ENCODE results near the gene FAM114A2.

Gene FAM114A2

GRCh38 chr5:153960269-153961215, 78.2 kb downstream of the FAM114A2 start:
- no peak for DNase-seq (ENCODE audit: low spot score)

GRCh38 chr5:153959134-153959957, 79.4 kb downstream of the FAM114A2 start:
- TF ChIP-seq CTCF (IDR thresholded peaks at IDR 0.05; ENCODE audit: extremely low read depth, missing control alignments), result no peak
- DNase-seq (ENCODE audit: low spot score), result no peak

More at GRCh38 chr5:153960269-153961215, 78.2 kb downstream of the FAM114A2 start:
- no peak for TF ChIP-seq CTCF (IDR thresholded peaks at IDR 0.05; ENCODE audit: extremely low read depth, missing control alignments)

- no peak for DNase-seq (ENCODE audit: low spot score)
- no peak for TF ChIP-seq CTCF (IDR thresholded peaks at IDR 0.05; ENCODE audit: extremely low read depth, missing control alignments)
These were observed 81.5 kb downstream of the FAM114A2 start for GRCh38 chr5:153957205-153957604.

- DNase-seq (ENCODE audit: low spot score), result no peak
- no peak for TF ChIP-seq CTCF (IDR thresholded peaks at IDR 0.05; ENCODE audit: extremely low read depth, missing control alignments)
These were observed 85.3 kb downstream of the FAM114A2 start for GRCh38 chr5:153953411-153953810.

- no peak for TF ChIP-seq CTCF (IDR thresholded peaks at IDR 0.05; ENCODE audit: extremely low read depth, missing control alignments)
- DNase-seq (ENCODE audit: low spot score), result no peak
These were observed 85.8 kb downstream of the FAM114A2 start for GRCh38 chr5:153952893-153953292.

- DNase-seq (ENCODE audit: low spot score), result no peak
- TF ChIP-seq CTCF (IDR thresholded peaks at IDR 0.05; ENCODE audit: extremely low read depth, missing control alignments), result no peak
These were observed 86.7 kb downstream of the FAM114A2 start for GRCh38 chr5:153952057-153952456.

GRCh38 chr5:153941265-153941664, 97.4 kb downstream of the FAM114A2 start:
- TF ChIP-seq CTCF (IDR thresholded peaks at IDR 0.05; ENCODE audit: extremely low read depth, missing control alignments), result no peak
- no peak for DNase-seq (ENCODE audit: low spot score)
